HepG2 (cell line): ENCODE measurements around the gene STX7. TPM values are rescaled to one million over a fixed set of nuclear protein-coding genes. Genes with fewer than 3 reads are reported as not detected.
A peak's percentile ranks its signal among the peaks of the same experiment; 100 is the strongest.

Experiments
- ATAC-seq: fragments of 200-7000 bp; cut with Tn5 transposase; 3 replicates; pipeline ENCODE4 v1.9.1; 2020; ENCODE audit warnings: mild to moderate bottlenecking, moderate library complexity
- BruUV-seq: library from RNA; stranded (reverse); fragments of 400-500 nt; replicated peaks from 2 replicates; lab custom pipeline; 2021; lab: Mats Ljungman, UMichigan
- CTCF ChIA-PET: fragments of 300-600 bp; formaldehyde crosslinking; extraction: SDS; loops from one replicate; lab custom pipeline; 2021; ENCODE audit warnings: low total read pairs, inconsistent platforms, low intra/inter-chr PET ratio; lab: Yijun Ruan, JAX
- POLR2A ChIA-PET: fragments of 350-600 bp; sonication (Branson Sonifier 250); formaldehyde crosslinking; loops from one replicate; lab custom pipeline; 2020; ENCODE audit warnings: antibody characterized with exemption, inconsistent platforms; lab: Yijun Ruan, JAX
- DNase-seq: peaks from one replicate; pipeline ENCODE4 v3.0.0-alpha.2; 2015; ENCODE audit warnings: low spot score
- FAIRE-seq: peaks from 3 replicates; lab custom pipeline; 2011; peaks lifted over from hg19 to GRCh38; lab: Jason Lieb, UNC
- H2AFZ ChIP-seq: one replicate; pipeline ENCODE4 v1.6.1; 2011; ENCODE audit warnings: low read length, inconsistent platforms
- H3K27ac ChIP-seq: fragments of 300-600 bp; 3 replicates; pipeline ENCODE4 v1.8.0; 2011; ENCODE audit warnings: mixed run types, mild to moderate bottlenecking, mixed read lengths, low read length, inconsistent platforms; ENCODE audit not compliant: insufficient read depth; ENCODE audit errors: extremely low read length
- H3K27me3 ChIP-seq, 2 experiments: fragments of 200-600 bp in 1 of 2; 2 replicates in 1 of 2; 3 replicates in 1 of 2; pipeline versions ENCODE4 v1.6.0 to v1.8.0; 2011; ENCODE audit warnings: low read length in 2 of 2, mild to moderate bottlenecking in 2 of 2, moderate library complexity in 2 of 2, inconsistent platforms in 1 of 2; ENCODE audit not compliant: insufficient read depth in 2 of 2, control insufficient read depth in 1 of 2
- H3K36me3 ChIP-seq, 2 experiments: fragments of 200-600 bp in 1 of 2; replicated peaks in 1 of 2; 2 replicates in 1 of 2; 3 replicates in 1 of 2; pipeline versions ENCODE4 v1.5.1 to v1.8.0; 2011; ENCODE audit warnings: low read length in 2 of 2, inconsistent platforms in 1 of 2; ENCODE audit not compliant: insufficient read depth in 2 of 2, control insufficient read depth in 1 of 2
- H3K4me1 ChIP-seq: 2 replicates; pipeline ENCODE4 v1.5.1; 2012; ENCODE audit warnings: low read length, inconsistent platforms; ENCODE audit not compliant: insufficient read depth
- H3K4me2 ChIP-seq: 2 replicates; pipeline ENCODE4 v1.6.0; 2011; ENCODE audit warnings: low read depth, low read length, inconsistent platforms
- H3K4me3 ChIP-seq, 3 experiments: fragments of 200-600 bp in 1 of 3; sonication (generic), shearing (Covaris generic) in 1 of 3; replicated peaks in 1 of 3; 2 replicates each; pipeline ENCODE4 v1.5.1; 2011 to 2016; ENCODE audit warnings: low read length in 3 of 3, inconsistent platforms in 2 of 3, low read depth in 2 of 3, mild to moderate bottlenecking in 2 of 3, control low read depth in 1 of 3, mixed read lengths in 1 of 3; ENCODE audit not compliant: insufficient read depth in 1 of 3
- H3K79me2 ChIP-seq: one replicate; pipeline ENCODE4 v1.6.1; 2011; ENCODE audit warnings: low read length, inconsistent platforms; ENCODE audit not compliant: insufficient read depth
- H3K9ac ChIP-seq: 2 replicates; pipeline ENCODE4 v1.6.0; 2011; ENCODE audit warnings: mild to moderate bottlenecking, low read depth, low read length, inconsistent platforms; ENCODE audit not compliant: insufficient read depth
- H3K9me3 ChIP-seq: 2 replicates; pipeline ENCODE4 v1.5.1; 2012; ENCODE audit warnings: mild to moderate bottlenecking, low read length
- H4K20me1 ChIP-seq: 2 replicates; pipeline ENCODE4 v1.6.0; 2011; ENCODE audit warnings: inconsistent platforms, mild to moderate bottlenecking, low read length, moderate library complexity; ENCODE audit not compliant: insufficient read depth
- ATF7 ChIP-seq, 2 experiments: fragments of 450-650 bp in 1 of 2; sonication (generic) in 1 of 2; formaldehyde crosslinking in 1 of 2; IDR thresholded peaks; 2 replicates each; pipeline versions ENCODE4 v1.4.0 to v1.6.1; 2016 to 2020; ENCODE audit warnings: antibody characterized with exemption in 1 of 2, mild to moderate bottlenecking in 1 of 2, missing genetic modification reagents in 1 of 2
- KDM6A ChIP-seq: IDR thresholded peaks from 2 replicates; pipeline ENCODE4 v1.6.1; 2016; ENCODE audit warnings: low read depth
- MAFF ChIP-seq: IDR thresholded peaks from 2 replicates; pipeline ENCODE4 v1.6.1; 2011; ENCODE audit warnings: low read depth, low read length, improper control_type of control experiment
- MAFK ChIP-seq, 2 experiments: IDR thresholded peaks in 1 of 2; conservative IDR thresholded peaks in 1 of 2; 2 replicates each; pipeline ENCODE4 v1.6.1; 2011; ENCODE audit warnings: improper control_type of control experiment in 2 of 2, low read length in 2 of 2
- ZNF574 ChIP-seq: sonication (generic); formaldehyde crosslinking; IDR thresholded peaks from 2 replicates; pipeline ENCODE4 v1.4.0; 2020; ENCODE audit warnings: missing genetic modification reagents
- ZNF605 ChIP-seq: sonication (generic); formaldehyde crosslinking; IDR thresholded peaks from 2 replicates; pipeline ENCODE4 v1.8.0; 2022; ENCODE audit warnings: mild to moderate bottlenecking, missing genetic modification reagents
- WGBS: methylation state at CpG from one replicate; pipeline ENCODE4 v1.1.6; 2017; ENCODE audit warnings: low lambda C conversion rate; 5-methylcytosine and 5-hydroxymethylcytosine counted together
- in situ Hi-C: cut with HindIII; loops from 2 replicates; pipeline ENCODE4 v1.10.0; 2017; ENCODE audit warnings: low pct_unique_long_range_greater_than_20kb; ENCODE audit not compliant: extremely low pct_ligation_motif_present
- intact Hi-C: fragments of 100-400 bp; cut with micrococcal nuclease; formaldehyde crosslinking; loops from one replicate; pipeline ENCODE4 v1.10.0; 2022; ENCODE audit not compliant: unreplicated experiment
- polyA plus RNA-seq, 8 experiments: library from polyadenylated mRNA; depleted of rRNA in 3 of 8; stranded (reverse) in 7 of 8; unstranded in 1 of 8; fragments of >200 nt; fragmentation: Illumina TruSeq in 4 of 8; extraction: Trizol in 4 of 8; gene quantifications; 2 replicates each; pipeline versions ENCODE4 v1.2.1 to v1.2.3, GENCODE V29; 2011 to 2016; ENCODE audit warnings: low read depth in 4 of 8, missing spikeins in 1 of 8, mixed read lengths in 1 of 8; ENCODE audit not compliant: insufficient read depth in 1 of 8
- total RNA-seq, 5 experiments: library from RNA; depleted of rRNA; stranded (reverse); fragments of >200 nt; fragmentation: Illumina TruSeq; extraction: Trizol; gene quantifications; 2 replicates each; pipeline ENCODE4 v1.2.3, GENCODE V29; 2016; ENCODE audit warnings: low read depth in 1 of 5

STX7 gene
- total and polyA plus RNA-seq, 2 of the 13 experiments (the other 11 are each of a cell fraction or from before 2014, with no cell fraction given): 28.0 to 34.7 TPM

DNA sequence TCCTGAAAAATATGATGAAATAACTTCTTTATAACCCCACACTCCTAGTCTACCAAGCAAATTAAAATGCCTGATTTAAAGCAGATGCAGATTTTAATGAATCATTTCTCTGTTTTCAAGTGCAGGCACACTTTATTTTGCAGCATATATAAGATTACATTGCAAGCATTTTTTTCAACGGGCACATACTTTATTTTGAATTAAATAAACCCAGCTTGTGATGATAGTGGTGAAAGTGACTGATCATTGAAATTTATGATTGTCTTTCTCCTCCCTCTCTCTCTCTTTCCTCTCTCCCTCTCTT lies 99.5 kb downstream of the STX7 start (continued):
- no peak for TF ChIP-seq ZNF574 (CRISPR knock-in tag)
- TF ChIP-seq ZNF605 (CRISPR knock-in tag): no peak
- TF ChIP-seq, all 625 proteins: peak for 0

GRCh38 chr6:132412656-132413498 lies 100.0 kb downstream of the STX7 start:
- no peaks in the 10 kb centered on the region for H3K9me3 ChIP-seq
- no peak overlapping the region for H2AFZ ChIP-seq
- intact Hi-C loops (no loop called here), in situ Hi-C loops (no loop called here)
- 10% methylated on average over 5 of the region's 5 CpGs for WGBS
- ATAC-seq (no peak), DNase-seq (no peak)
- H3K4me3 ChIP-seq: no peak overlapping the region
- CTCF ChIA-PET: no interaction called here
- H3K27me3 ChIP-seq: 0 out of 5 replicates have a peak, but pooled peaks cover 0 to 2% of the 10 kb centered on the region in 2 experiments
- H3K4me2 ChIP-seq: no peak overlapping the region
- H3K4me1 ChIP-seq: no peaks in the 10 kb centered on the region
- H4K20me1 ChIP-seq: no peaks in the 10 kb centered on the region
- POLR2A ChIA-PET: no interaction called here
- no TSS peak for BruUV-seq
- H3K79me2 ChIP-seq: no peaks in the 10 kb centered on the region
- H3K27ac ChIP-seq: no peak overlapping the region
- no peaks in the 10 kb centered on the region for H3K36me3 ChIP-seq
- H3K9ac ChIP-seq: no peak overlapping the region
- TF ChIP-seq KDM6A (no peak), MAFF (peak; percentile 82), ATF7 (IDR thresholded peaks at IDR 0.05) (0 out of 2 replicates have a peak, but pooled peaks have one; percentile 22), ATF7 (CRISPR knock-in tag; IDR thresholded peaks at IDR 0.05) (no peak), MAFK (conservative IDR thresholded peaks at IDR 0.05 in 1 of 2, IDR thresholded peaks at IDR 0.05 in 1 of 2; ENCODE audit: low read length in 2 of 2) (peak; percentile 75 to 94)
- TF ChIP-seq, all 625 proteins: peak for 3
- FAIRE-seq: no peak
